Fibroblast of upper back skin (primary cell): ENCODE measurements around the gene SHC3.

Source experiments
- DNase-seq: peaks from one replicate; pipeline ENCODE4 v3.0.0-alpha.2; 2013

The SHC3 gene

GRCh38 chr9:88976890-88977257, 201.7 kb downstream of the SHC3 start:
- DNase-seq: no peak

DNA sequence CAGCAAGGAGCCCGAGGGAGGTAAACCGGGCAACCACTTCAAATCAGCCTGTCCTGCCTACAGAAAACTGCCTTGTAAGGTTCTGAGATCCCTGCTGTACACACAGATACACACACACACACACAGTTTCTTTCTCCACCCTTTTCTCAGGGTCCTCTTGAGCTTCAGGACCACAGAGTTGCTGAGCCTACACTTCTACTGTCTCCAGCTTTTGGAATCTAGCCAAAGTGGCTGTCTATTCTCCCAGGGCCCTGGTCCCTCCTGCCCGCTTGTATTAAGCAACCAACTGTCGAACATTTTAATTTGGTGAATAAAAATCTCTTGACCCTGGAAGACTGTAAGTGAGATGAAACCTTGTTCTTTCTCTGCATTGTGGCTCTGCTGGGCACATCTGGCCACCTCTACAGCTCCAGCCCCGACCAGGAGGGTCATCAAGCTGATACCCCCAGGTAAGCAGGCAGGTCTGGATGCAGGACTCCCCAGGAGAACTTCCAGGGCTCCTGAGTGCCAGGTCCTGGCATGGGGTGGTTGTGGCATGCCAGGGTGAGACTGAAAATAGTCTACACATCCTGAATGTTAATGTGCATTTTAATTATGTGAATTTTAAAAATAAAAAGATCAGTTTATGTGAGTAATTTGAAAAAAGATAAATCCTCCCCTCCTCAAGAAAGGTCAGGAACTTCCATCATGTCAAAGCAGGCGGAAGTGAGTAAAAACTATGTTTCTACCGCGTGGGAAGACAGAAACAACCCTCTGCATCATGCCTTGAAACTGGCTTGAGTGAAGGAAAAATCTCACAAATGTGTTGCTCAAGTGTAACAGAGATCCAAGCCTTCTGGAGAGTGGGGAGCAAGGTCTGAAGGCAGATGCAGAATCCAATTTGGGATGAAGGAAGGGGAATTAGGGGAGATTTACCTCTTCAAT, 202.4 kb downstream of the SHC3 start:
- DNase-seq: no peak

DNA sequence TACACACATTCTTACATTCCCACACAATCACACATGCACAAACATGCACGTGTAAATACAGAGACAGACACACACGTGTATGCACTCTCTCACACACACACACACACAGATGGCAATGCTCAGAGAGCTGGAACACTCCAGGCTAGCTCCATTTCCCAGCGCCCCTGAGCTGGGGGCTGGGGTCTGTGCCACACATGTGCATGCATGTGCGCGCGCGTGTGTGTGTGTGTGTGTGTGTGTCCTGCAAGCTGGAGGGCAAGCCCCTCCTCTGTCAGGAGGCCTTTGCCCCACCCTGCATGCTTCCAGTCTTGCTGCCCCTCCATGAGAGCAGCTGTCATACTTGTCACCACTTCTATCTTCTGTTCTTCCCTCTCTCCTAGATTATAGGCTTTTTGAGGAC, 204.0 kb downstream of the SHC3 start:
- DNase-seq: no peak

- no peak for DNase-seq
Observed at GRCh38 chr9:88973281-88974045, 205.2 kb downstream of the SHC3 start.

- no peak for DNase-seq
Observed at GRCh38 chr9:88972401-88972800, 206.2 kb downstream of the SHC3 start.

DNA sequence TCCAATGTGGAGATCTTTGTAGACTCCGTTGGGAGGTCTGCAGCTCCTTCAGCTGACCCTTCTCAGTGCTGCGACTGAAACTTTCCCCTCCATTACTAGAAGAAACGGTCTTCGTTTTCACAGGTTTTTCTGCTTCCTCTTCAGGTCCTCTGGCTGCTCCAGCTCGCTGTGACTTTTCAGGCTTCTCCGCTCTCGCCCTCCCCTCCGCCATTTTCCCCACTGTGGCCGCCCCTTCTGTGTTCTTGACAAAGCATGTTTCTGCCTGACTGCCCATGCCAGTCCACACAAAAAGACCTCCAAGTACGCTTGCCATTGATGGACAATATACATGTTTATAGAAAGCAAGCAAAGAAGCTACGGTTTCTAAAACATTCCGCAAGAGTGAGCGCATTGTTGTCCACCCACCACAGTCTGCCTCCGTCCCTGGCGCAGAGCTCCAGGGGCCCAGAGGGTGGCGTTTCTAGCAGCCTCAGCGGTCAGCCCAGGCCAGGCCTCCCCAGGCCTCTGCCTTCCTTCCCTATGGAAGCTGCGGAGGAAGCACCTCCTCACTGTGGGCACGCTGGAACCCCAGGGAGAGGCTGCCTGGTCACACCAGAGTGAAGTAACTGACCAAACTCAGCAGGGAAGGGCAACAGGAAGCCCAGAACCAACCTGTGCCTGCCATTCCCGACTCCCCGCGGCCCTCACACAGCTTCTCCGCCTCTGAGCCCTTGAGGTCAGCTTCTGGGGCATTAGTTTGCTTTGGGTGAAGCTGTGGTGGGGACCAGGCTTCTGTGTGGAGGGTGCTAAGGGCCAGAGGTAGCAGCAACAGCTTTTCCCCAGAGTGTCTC, 207.3 kb downstream of the SHC3 start:
- no peak for DNase-seq

- DNase-seq: no peak
Observed at GRCh38 chr9:88969646-88970373, 208.8 kb downstream of the SHC3 start.

DNA sequence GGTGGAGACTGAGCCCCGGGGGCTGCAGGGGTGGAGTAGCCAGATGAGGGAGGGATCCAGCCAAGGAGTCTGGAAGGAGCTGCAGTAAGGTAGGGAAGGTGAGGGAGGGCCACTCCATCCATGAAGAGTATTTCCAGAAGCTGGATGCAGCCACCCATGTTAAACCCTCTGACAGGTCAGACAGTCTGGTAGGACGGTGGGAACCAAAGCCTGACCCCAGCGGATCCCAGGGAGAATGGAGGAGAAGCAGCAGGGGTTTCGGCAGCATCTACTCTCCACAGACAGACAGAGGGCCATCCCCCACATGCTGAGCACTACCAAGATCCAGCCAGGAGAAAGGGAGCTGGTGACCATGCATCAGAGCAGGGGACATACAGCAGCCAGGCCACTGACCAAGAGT, 209.8 kb downstream of the SHC3 start:
- no peak for DNase-seq

DNA sequence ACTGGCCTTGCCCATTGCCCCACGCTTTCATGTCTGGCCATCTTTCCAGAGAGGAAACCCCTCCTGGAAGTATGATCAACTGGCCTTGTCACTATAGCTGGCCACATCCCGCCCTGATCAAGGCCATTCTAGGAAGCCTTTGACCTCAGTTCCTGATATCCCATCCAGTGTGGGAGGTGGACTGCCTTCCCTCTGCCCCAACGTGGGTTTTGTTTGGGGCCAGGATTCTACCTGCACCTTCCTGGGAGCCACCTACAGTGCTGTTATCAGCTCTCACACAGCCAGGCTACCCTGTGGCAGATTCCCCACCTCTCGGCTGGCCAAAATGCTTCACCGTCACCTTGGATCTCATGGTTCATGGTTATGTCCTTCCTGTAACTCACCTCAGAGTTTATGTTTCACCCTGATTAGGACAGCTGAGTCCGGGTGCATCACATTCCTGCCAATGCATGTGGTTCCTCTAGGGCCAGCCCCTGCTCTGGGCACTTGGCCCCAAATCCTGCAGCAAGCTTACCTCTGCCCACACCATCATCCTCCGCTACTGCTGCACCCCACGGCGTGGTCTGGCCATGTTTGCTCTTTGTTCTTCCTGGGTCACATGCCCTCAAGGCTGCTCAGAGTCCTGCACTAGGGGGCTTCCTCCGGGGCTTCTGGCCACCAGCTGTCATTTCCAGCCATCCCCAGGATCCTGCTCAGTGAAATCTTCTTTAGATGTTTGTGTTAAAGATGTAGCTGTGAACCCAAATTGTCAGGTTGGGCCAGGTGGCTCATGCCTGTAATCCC, 211.5 kb downstream of the SHC3 start:
- DNase-seq: no peak

- DNase-seq: no peak
Observed at GRCh38 chr9:88965473-88965872, 213.1 kb downstream of the SHC3 start.

GRCh38 chr9:88960632-88961031, 218.0 kb downstream of the SHC3 start:
- no peak for DNase-seq

- no peak for DNase-seq
Observed at GRCh38 chr9:88959727-88960469, 218.7 kb downstream of the SHC3 start.

DNA sequence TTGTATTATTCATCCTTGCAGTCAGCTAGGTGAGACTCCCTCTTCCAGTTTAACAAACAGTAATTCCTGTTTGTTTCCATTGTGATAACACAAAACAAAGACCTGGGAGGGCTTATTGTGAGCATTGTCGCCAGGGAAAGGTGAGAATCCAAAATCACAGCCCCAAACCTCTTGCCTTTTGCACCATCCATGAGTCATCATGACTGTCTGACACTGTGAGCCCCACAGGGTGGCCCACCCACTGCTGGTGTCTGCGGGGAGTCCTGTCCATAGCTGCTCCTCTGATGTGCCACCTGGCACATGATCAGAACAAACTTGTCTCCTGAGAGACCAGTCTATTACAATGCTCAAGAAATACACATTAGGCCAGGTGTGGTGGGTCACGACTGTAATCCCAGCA, 221.1 kb downstream of the SHC3 start:
- DNase-seq: no peak
